Left forelimb (tissue), 1 donor: ENCODE measurements around the gene IFITM2.
"Not testable (repeated sequence)": the region's sequence is repeated elsewhere in the genome, so short reads cannot be mapped to it uniquely, and the experiment has no call there.

Experiments used
- DNase-seq: peaks from one replicate; pipeline ENCODE4 v3.0.0-alpha.2; 2018; ENCODE audit warnings: low spot score

The IFITM2 gene

DNA sequence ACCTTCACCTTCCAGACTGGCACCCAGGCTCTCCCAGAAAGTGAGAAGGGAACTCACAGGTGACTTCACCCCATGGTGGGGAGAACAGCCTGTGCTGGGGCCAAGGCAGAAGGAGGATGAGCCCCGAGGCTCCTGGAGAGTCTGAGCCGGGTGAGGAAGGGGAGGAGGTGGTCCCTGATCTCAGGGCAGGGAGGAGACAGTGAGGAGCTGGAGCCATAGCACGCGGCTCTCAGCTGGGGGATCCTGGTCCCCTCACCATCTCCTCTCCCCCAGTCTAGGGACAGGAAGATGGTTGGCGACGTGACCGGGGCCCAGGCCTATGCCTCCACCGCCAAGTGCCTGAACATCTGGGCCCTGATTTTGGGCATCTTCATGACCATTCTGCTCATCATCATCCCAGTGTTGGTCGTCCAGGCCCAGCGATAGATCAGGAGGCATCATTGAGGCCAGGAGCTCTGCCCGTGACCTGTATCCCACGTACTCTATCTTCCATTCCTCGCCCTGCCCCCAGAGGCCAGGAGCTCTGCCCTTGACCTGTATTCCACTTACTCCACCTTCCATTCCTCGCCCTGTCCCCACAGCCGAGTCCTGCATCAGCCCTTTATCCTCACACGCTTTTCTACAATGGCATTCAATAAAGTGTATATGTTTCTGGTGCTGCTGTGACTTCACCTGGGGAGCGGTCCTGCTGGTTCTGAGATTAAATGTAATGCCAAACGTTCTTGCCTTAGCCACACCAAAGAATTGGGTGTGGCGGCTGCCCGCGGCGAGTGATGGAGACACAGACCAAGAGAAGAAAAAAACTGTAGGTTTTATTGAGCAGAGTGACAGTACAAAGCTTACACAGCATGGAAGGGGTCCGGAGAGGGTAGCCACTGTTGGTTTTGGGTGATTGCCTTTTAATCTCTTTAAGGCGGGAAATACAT, 1.4 kb downstream of the IFITM2 start:
- DNase-seq: not testable (repeated sequence)

- not testable (repeated sequence) for DNase-seq
These were observed 2.5 kb downstream of the IFITM2 start for GRCh38 chr11:309979-310572.

- not testable (repeated sequence) for DNase-seq
These were observed 3.6 kb downstream of the IFITM2 start for GRCh38 chr11:311013-311748.

GRCh38 chr11:312092-312816, 4.6 kb downstream of the IFITM2 start:
- DNase-seq: no peak

DNA sequence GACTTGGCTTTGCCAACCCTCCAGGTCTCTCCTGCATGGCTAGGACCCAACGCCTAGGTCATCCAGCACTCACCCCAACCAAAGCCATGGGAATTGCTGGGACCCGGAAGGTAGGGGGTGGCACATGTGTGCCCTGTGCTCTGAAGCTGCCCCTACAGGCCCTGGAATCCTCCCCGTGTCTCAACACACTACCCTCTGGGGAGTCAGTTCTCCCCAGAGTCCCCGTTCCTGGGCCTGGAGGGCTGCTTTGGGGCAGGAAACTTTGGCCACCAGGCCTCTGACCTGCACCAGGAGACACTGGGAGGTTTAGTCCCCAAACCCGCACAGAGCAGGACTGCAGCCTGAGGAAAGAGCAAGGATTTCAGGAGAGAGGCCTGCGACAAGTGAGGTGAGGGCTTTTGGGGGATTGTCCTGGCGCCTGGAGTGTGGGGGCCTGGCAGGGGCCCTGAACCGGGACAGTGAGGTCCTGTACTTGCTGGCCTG, 5.7 kb downstream of the IFITM2 start:
- DNase-seq: no peak

GRCh38 chr11:313787-314553, 6.4 kb downstream of the IFITM2 start, which contains the start of gene IFITM1:
Gene IFITM1, plus strand, starts transcription at chr11:314040. Its CDS starts 131 bp downstream, at chr11:314171.
- DNase-seq: no peak

GRCh38 chr11:314554-314875, 6.9 kb downstream of the IFITM2 start:
- DNase-seq: not testable (repeated sequence)

DNA sequence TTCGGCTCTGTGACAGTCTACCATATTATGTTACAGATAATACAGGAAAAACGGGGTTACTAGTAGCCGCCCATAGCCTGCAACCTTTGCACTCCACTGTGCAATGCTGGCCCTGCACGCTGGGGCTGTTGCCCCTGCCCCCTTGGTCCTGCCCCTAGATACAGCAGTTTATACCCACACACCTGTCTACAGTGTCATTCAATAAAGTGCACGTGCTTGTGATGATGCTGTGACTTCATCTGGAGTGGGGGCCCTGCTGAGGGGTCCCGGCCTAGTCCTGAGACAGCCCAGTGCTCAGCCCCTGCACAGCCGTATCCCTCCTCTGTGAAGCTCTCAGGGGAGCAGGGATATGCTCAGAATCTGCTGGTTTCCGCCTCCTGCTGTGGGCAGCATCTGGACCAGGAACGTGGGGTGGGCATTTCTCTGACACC, 7.5 kb downstream of the IFITM2 start:
- no peak for DNase-seq

DNA sequence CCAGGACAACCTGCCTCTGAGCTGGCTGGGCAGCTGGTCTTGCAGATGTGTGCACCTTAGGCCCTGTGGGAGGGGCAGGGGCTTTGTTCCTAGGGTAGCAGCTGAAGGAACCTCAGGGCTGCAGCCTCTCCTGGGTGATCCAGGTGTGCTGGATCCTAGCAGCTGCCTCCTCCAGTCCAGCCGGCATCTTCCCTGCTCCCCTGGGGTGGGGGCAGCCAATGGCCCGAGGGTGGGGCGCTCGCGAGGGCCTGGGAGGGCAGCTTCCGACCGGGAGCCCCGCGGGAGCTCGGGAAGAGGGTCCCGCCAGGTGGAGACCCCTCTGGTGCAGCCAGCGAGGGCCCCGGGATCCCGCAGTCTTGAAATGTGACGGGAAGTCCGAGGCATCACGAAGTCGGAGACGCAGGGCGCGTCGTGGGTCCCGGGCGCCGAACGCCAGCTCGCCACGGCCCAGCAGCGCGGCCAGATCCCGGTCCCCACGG, 7.9 kb downstream of the IFITM2 start:
- DNase-seq: no peak

GRCh38 chr11:316031-316701, 8.6 kb downstream of the IFITM2 start:
- DNase-seq: peak; percentile 70

DNA sequence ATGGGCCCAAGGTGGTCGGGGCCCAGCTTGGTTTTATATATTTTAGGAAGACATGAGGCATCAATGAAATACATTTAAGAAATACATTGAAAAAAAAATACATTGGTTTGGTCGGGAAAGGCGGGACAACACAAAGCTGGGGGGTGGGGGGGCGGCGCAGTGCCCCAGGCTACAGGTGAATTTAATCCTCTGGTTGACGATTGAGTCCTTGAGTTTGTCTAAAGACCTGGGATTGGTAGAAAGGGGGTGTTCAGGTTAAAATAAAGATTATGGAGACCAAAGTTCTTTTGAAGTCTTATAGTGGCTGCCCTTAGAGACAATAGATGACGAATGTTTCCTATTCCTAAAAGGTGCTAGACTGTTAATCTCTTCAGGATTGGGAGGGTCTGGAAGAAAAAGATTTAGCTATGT, 9.3 kb downstream of the IFITM2 start:
- no peak for DNase-seq

GRCh38 chr11:317668-318404, 10.2 kb downstream of the IFITM2 start:
- peak; percentile 31 for DNase-seq

GRCh38 chr11:318405-319120, 10.9 kb downstream of the IFITM2 start:
- not testable (repeated sequence) for DNase-seq

DNA sequence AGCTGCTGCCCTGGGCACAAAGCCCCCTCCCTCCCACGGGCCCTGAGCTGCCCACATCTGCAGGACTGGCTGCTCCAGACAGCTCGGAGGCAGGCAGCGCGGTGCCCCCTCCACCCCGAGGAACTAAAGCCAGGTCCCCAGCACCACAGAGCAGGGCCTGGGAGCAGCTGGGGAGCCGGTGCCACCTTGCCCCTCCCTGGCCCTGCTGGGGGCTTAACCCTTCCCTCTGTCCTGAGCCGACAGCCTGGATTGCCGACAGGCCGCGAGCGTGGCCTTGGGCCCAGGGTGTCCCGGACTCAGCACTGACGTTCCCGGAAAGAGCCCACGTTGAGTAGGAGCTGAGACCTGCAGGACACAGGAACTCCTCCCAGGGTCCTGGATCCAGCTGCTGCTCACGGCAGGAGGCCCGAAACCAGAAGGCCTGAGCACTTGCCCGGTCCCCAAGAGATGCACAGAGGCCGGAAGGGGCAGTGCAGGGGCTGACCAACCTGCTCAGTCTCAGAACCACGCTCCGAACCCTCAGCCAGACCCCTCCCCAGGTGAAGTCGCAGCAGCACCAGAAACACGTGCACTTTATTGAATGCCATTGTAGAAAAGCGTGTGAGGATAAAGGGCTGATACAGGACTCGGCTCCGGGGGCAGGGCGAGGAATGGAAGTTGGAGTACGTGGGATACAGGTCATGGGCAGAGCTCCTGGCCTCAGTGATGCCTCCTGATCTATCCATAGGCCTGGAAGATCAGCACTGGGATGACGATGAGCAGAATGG, 11.7 kb downstream of the IFITM2 start:
- DNase-seq: peak; percentile 64

DNA sequence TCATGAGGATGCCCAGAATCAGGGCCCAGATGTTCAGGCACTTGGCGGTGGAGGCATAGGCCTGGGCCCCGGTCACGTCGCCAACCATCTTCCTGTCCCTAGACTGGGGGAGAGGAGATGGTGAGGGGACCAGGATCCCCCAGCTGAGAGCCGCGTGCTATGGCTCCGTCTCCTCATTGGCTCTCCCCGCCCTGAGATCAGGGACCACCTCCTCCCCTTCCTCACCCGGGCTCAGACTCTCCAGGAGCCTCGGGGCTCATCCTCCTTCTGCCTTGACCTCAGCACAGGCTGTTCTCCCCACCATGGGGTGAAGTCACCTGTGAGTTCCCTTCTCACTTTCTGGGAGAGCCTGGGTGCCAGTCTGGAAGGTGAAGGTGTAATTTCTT, 12.3 kb downstream of the IFITM2 start:
- not testable (repeated sequence) for DNase-seq

- no peak for DNase-seq
These were observed 16.5 kb downstream of the IFITM2 start for GRCh38 chr11:324156-324555.

GRCh38 chr11:324593-325517, 17.2 kb downstream of the IFITM2 start:
- DNase-seq: peak; percentile 62
